ENCODE results near the gene ZNF462.
A peak's percentile ranks its signal among the peaks of the same experiment; 100 is the strongest.
"Not testable (repeated sequence)": the region's sequence is repeated elsewhere in the genome, so short reads cannot be mapped to it uniquely, and the experiment has no call there.

The ZNF462 gene

GRCh38 chr9:106961623-106962022 lies 98.7 kb downstream of the ZNF462 start:
- peak; percentile 62 for DNase-seq (ENCODE audit: low read depth)

DNA sequence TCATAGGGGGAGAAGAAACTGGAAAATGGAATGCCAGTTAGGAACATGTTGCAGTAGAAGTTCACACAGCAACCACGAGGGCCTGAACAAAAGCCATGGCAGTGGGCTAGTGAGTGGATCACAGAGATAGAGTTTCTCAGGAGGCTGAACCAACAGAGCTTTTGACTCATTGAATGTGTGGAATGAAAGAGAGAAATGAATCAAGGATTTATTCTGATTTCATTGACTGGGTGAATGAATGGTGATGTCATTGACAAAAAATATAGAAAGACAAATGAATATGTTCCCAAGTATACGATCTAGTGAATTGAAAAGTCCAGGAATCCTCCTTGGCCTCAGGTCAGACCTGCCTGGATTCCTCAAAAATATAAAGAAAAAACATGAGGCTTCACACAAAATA lies 99.2 kb downstream of the ZNF462 start:
- DNase-seq (ENCODE audit: low read depth) = peak; percentile 73

DNA sequence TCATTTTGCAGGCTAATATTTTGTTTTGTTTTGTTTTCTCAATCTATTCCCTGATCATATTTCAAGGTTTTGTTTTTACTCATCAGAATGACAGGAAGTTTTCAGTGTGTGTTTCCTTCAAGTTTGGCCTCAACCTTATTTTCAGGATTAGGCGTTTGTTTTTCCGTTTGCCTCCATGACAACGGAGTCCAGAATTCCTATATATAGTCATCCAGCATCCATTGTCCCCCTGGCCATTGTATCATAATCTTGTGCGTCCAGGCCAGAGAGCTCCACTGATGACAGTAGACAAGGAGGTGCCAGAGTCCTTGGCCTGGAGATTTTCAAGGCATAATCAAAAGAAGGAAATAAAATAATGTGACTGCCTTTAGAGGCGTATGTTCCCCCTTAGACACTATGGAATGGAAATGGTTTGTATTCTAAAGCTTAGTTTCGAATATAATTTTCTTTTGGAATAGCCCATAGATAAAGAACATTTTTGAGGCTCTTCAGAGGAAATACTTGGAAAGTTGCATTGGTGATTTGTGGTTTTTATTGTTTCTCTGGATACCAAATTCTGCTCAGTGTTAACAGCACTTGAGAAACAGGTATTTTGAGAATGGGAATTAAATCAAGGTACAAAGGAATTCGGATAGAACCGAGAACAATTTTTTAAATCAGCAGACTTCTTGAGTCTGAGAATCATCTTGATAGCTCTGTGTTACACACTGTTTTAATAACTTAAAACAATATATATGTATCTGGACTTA lies 99.8 kb downstream of the ZNF462 start:
- DNase-seq (ENCODE audit: low read depth) = peak; percentile 73

GRCh38 chr9:106963684-106964083 lies 100.7 kb downstream of the ZNF462 start:
- DNase-seq (ENCODE audit: low read depth) = no peak

GRCh38 chr9:106964329-106964728 lies 101.4 kb downstream of the ZNF462 start:
- DNase-seq (ENCODE audit: low read depth) = no peak

DNA sequence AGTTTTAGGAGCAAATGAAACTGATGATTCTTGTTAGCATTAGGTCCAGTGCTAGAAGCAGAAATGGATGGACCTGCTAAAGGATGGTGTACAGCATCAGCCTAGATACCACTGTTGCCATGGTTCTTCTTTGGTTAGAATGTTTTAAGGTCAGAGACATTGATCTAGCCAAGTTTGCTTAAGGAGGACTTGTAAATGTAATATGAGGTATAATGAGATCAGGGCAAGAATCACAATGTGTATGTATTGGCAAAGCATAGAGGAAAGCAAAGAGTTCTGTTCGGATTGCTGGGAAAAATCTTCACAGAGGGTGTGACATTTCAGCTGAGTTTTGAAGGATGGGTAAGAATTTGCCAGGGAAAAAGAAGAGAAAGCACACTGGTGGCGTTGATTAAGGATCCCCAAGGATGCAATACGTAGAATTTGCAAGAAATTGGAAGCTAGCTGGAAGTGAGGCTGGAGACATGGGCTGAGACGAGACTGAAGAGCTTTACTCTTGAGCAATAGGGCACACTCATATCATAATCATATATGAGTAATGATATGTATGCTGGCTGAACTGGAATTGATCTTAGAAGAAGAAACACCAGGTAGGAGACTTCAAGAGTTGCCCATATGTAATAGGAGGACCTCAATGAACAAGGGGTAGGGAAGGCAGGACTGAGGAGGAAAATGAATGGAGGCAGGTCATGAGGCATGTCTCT lies 102.0 kb downstream of the ZNF462 start:
- peak; percentile 70 for DNase-seq (ENCODE audit: low read depth)

DNA sequence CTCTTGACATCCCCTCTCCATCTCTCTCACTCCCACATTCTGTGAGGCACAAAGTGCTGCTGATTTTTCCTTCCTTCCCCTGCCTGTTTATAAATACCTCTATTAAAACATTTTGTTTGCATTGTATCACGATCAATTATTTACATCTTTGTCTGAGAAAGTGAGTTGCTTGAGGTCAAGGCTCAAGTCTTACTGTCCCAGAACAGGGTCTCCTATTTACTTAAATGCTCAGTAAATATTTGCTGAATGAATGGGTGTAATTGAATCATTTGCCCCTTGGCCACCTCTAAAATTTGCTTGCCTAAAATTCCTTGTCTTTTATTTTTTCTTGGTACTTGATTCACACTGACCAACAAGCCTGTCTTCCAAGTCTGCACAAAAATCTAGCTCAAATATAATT lies 103.5 kb downstream of the ZNF462 start:
- no peak for DNase-seq (ENCODE audit: low read depth)

- DNase-seq (ENCODE audit: low read depth) = no peak
These were observed 106.7 kb downstream of the ZNF462 start for GRCh38 chr9:106969696-106970095.

- peak; percentile 33 for DNase-seq (ENCODE audit: low read depth)
These were observed 107.4 kb downstream of the ZNF462 start for GRCh38 chr9:106970219-106970975.

DNA sequence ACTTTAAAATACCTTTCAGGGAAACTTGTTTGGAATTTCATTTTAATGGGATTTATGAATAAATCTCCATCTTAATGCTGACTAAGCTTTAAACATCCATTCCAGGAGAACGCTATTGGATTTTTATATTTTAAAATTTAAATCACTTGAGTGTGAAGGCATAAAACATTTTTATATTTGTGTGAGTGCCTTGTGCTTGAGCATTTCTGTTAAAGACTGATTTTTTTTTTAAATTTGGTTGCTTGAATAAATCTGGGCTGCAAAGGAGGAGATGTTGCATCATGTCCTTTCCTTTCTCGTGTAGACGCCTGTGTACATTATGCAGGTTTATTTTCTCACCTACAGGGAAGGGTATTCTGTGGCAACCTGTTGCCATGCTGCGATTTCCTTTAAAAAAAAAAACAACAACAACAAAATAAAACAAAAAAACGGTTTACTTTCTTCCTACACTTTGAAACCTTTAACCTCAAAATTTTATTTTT lies 108.1 kb downstream of the ZNF462 start:
- DNase-seq (ENCODE audit: low read depth) = no peak

DNA sequence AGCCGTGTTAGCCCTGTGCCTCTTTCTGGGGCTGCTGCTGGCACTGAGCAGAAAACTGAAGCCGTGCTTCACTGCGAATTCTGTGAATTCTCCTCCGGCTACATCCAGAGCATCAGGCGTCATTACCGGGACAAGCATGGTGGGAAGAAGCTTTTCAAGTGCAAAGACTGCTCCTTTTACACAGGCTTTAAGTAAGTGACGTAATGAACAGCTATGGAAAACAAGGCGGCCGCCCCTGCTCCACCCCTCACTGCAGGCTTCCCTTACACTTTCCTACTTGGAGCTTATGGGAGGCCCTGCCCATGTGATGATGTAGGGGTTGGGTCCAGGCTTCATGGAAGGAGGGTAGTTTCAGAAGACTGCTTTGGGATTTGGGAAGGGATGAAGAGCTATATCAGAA lies 109.1 kb downstream of the ZNF462 start:
- DNase-seq (ENCODE audit: low read depth) = no peak

- no peak for DNase-seq (ENCODE audit: low read depth)
These were observed 111.4 kb downstream of the ZNF462 start for GRCh38 chr9:106974341-106974740.

- DNase-seq (ENCODE audit: low read depth) = no peak
These were observed 113.8 kb downstream of the ZNF462 start for GRCh38 chr9:106976772-106977171.

- DNase-seq (ENCODE audit: low read depth) = peak; percentile 15
These were observed 117.7 kb downstream of the ZNF462 start for GRCh38 chr9:106980551-106981101.

DNA sequence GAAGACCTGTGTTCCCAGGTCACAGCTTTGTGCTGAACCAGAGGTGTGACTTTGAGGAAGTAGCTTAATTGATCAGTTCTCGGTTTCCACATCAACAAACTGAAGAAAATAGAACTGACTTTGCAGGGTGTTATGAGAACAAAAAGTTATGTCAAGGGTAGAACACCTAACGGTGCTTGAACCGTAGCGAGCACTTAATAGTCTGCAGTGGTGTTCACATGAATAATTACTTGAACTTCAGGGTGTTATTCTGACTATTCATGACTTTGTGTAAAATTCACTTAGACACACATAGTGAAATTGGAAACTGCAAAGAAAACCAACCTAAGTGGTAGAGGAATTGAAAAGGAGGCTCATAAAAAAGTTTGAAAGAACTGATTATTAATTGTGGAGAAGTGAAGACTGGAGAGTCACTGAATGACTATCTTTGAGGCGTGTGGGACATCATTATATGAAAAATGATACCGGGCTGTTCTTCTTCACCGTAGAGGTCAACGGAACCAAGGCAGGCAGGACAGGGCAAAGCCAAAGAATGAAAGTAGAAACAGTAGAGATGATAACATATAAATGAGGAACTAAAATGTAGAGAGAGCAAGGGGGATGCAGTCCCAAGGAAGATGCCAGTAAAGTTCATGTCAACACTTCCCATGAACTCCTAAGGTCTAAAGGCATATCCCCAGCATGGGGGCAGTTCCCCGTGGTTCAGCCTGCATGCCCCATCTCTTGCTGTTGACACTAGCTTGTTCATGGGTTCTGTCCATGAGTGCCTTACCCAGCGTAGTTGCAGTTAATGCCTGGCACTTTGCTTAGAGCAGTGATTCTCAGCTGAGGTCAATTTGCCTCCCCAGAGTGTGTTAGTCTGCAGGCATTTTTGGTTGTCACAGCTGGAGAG lies 118.7 kb downstream of the ZNF462 start:
- DNase-seq (ENCODE audit: low read depth) = no peak

- no peak for DNase-seq (ENCODE audit: low read depth)
These were observed 119.7 kb downstream of the ZNF462 start for GRCh38 chr9:106982636-106983035.

DNA sequence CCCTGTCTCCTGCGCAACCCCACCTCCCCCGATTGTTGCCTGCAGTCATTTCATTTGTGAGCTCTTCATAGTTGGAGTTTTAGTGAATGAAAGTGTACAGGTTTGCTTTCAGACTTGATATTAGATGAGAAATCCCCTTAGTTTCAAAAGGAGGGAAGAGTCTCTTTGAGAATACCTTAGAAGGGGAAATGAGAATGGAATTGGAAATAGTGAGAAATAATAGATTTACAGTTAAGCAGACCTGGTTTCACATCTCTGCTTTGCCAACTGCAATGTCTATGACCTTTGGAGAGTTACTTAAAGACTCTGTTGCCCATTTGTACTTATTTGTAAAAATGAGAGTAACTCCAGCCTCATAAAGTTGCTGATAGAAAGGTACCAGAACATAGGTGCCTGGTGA lies 120.4 kb downstream of the ZNF462 start:
- no peak for DNase-seq (ENCODE audit: low read depth)

DNA sequence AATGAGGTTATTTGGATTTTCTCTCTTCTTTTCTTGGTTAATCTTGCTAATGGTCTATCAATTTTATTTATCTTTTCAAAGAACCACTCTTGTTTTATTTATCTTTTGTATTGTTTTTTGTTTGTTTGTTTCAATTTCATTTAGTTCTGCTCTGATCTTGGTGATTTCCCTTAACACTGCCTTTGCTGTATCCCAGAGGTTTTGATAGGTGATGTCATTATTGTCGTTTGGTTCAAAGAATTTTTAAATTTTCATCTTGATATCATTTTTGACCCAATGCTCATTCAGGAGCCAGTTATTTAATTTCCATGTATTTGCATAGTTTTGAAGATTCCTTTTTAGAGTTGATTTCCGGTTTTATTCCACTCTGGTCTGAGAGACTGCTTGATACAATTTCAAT lies 126.9 kb downstream of the ZNF462 start:
- not testable (repeated sequence) for DNase-seq (ENCODE audit: low read depth)

DNA sequence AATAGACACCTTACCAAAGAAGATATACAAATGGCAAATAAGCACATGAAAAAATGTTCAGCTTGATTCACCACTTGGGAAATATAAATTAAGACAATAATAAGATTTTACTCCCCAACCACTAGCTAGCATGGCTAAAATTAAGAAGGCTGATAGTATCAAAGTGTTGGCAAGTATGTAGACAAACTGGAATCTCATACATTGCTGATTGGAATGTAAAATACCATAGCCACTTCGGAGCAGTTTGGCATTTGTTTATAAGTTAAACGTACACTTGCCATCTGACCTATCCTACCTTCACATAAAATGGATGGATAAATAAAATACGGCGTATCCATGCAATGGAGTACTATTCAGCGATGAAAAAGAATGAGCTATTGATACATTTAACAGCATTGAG lies 129.2 kb downstream of the ZNF462 start:
- DNase-seq (ENCODE audit: low read depth) = no peak

- DNase-seq (ENCODE audit: low read depth) = no peak
These were observed 130.6 kb downstream of the ZNF462 start for GRCh38 chr9:106993603-106994002.

DNA sequence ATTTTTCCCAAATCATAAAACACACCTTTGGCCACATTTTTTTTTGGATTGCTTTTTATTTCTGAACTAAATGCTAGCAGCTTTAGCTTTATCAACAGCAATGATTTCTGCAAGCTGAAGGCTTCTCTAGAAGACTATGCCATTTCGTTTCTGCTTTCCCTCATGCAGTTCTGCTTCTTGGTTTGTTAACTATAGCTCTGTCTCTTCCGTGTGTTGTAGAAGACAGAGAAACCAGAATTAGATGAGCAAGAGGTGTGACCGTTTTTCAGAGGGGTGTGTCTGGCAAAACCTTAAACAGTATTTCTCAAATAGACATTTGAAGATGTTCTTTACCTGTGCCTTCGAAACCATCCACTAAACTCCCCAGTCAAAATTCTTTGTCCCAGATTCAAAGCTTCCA lies 131.5 kb downstream of the ZNF462 start:
- DNase-seq (ENCODE audit: low read depth) = no peak

All from iris pigment epithelial cell (primary cell).